Gastroesophageal sphincter (tissue), 3 donors: ENCODE measurements around the gene ZNF212.

Experiments used
- CTCF ChIP-seq, 4 experiments: fragments of 200-600 bp in 2 of 4; fragments of 450-650 bp in 2 of 4; sonication (generic) in 1 of 4; IDR thresholded peaks; one replicate each; pipeline ENCODE4 v1.5.1; 2017 to 2019; ENCODE audit warnings: antibody characterized with exemption in 4 of 4, mild to moderate bottlenecking in 2 of 4, moderate library complexity in 2 of 4
- EP300 ChIP-seq: sonication (generic); formaldehyde crosslinking; IDR thresholded peaks from one replicate; pipeline ENCODE4 v1.6.1; 2017; ENCODE audit warnings: antibody characterized with exemption, mild to moderate bottlenecking
- POLR2A ChIP-seq, 2 donors: fragments of 450-650 bp; IDR thresholded peaks; one replicate each; pipeline ENCODE4 v1.6.1; 2017; ENCODE audit warnings: antibody characterized with exemption in 2 of 2, mild to moderate bottlenecking in 2 of 2, moderate library complexity in 1 of 2
- POLR2AphosphoS5 ChIP-seq: sonication (generic); formaldehyde crosslinking; IDR thresholded peaks from one replicate; pipeline ENCODE4 v1.6.1; 2017; ENCODE audit warnings: antibody characterized with exemption

GRCh38 chr7:149224352-149224751 lies 15.1 kb upstream of the ZNF212 start:
- TF ChIP-seq POLR2A (IDR thresholded peaks at IDR 0.05), result no peak
- no peak for TF ChIP-seq CTCF (IDR thresholded peaks at IDR 0.05)
- TF ChIP-seq POLR2AphosphoS5, result no peak
- no peak for TF ChIP-seq EP300
